H9 (cell line): Measurements from ENCODE around the gene RCSD1. TPM values are rescaled to one million over a fixed set of nuclear protein-coding genes. Genes with fewer than 3 reads are reported as not detected.

ENCODE experiments used
- DNase-seq: peaks from one replicate; pipeline ENCODE4 v3.0.0-alpha.2; 2017
- H2AFZ ChIP-seq: one replicate; pipeline ENCODE4 v1.6.1; 2013; ENCODE audit warnings: mild to moderate bottlenecking, low read length, control low read depth, moderate library complexity
- H2AK5ac ChIP-seq: 2 replicates; pipeline ENCODE4 v1.6.1; 2013; ENCODE audit warnings: low read length, control low read depth, mixed read lengths; ENCODE audit not compliant: insufficient read length
- H2BK120ac ChIP-seq: one replicate; pipeline ENCODE4 v1.6.1; 2013; ENCODE audit warnings: low read depth, mild to moderate bottlenecking, low read length, control low read depth, inconsistent platforms; ENCODE audit not compliant: poor library complexity, severe bottlenecking
- H2BK12ac ChIP-seq: 2 replicates; pipeline ENCODE4 v1.6.1; 2013; ENCODE audit warnings: low read length, control low read depth, mixed read lengths, low read depth; ENCODE audit not compliant: insufficient read length
- H2BK15ac ChIP-seq: 2 replicates; pipeline ENCODE4 v1.6.1; 2013; ENCODE audit warnings: low read depth, low read length, control low read depth
- H2BK20ac ChIP-seq: one replicate; pipeline ENCODE4 v1.6.1; 2013; ENCODE audit warnings: low read depth, mild to moderate bottlenecking, low read length, control low read depth, inconsistent platforms; ENCODE audit not compliant: poor library complexity, severe bottlenecking
- H2BK5ac ChIP-seq: 2 replicates; pipeline ENCODE4 v1.6.1; 2013; ENCODE audit warnings: low read length, control low read depth, mixed read lengths; ENCODE audit not compliant: insufficient read length
- H3K14ac ChIP-seq: 2 replicates; pipeline ENCODE4 v1.6.1; 2013; ENCODE audit warnings: low read length, control low read depth; ENCODE audit not compliant: insufficient read depth
- H3K18ac ChIP-seq: 2 replicates; pipeline ENCODE4 v1.6.1; 2013; ENCODE audit warnings: low read depth, mild to moderate bottlenecking, mixed read lengths, low read length, control low read depth; ENCODE audit not compliant: insufficient read length
- H3K23ac ChIP-seq: 2 replicates; pipeline ENCODE4 v1.6.1; 2013; ENCODE audit warnings: low read length, control low read depth, mixed read lengths, low read depth; ENCODE audit not compliant: insufficient read length
- H3K23me2 ChIP-seq: 2 replicates; pipeline ENCODE4 v1.6.1; 2013; ENCODE audit warnings: low read depth, mild to moderate bottlenecking, mixed read lengths, low read length, control low read depth; ENCODE audit not compliant: insufficient read length, poor library complexity, severe bottlenecking
- H3K27ac ChIP-seq: 2 replicates; pipeline ENCODE4 v1.5.1; 2013; ENCODE audit warnings: low read length, control low read depth, mixed read lengths, low read depth; ENCODE audit not compliant: insufficient read length
- H3K27me3 ChIP-seq: 2 replicates; pipeline ENCODE4 v1.6.1; 2013; ENCODE audit warnings: low read length, control low read depth, inconsistent platforms; ENCODE audit not compliant: insufficient read depth
- H3K4ac ChIP-seq: 2 replicates; pipeline ENCODE4 v1.6.1; 2013; ENCODE audit warnings: low read depth, mild to moderate bottlenecking, control low read depth, inconsistent platforms, low read length, moderate library complexity
- H3K4me1 ChIP-seq: 2 replicates; pipeline ENCODE4 v1.6.1; 2013; ENCODE audit warnings: low read length, control low read depth, inconsistent platforms; ENCODE audit not compliant: insufficient read depth
- H3K4me2 ChIP-seq: 2 replicates; pipeline ENCODE4 v1.6.1; 2013; ENCODE audit warnings: low read length, control low read depth, mixed read lengths; ENCODE audit not compliant: insufficient read length, insufficient read depth
- H3K56ac ChIP-seq: 2 replicates; pipeline ENCODE4 v1.6.1; 2013; ENCODE audit warnings: low read depth, mild to moderate bottlenecking, mixed read lengths, low read length, control low read depth; ENCODE audit not compliant: insufficient read length
- H3K79me1 ChIP-seq: 2 replicates; pipeline ENCODE4 v1.6.1; 2013; ENCODE audit warnings: low read depth, mild to moderate bottlenecking, moderate library complexity, low read length, control low read depth, inconsistent platforms; ENCODE audit not compliant: insufficient read depth, poor library complexity, severe bottlenecking
- H3K79me2 ChIP-seq: 2 replicates; pipeline ENCODE4 v1.6.1; 2013; ENCODE audit warnings: low read length, control low read depth, inconsistent platforms; ENCODE audit not compliant: insufficient read depth
- H3K9ac ChIP-seq: 2 replicates; pipeline ENCODE4 v1.6.1; 2013; ENCODE audit warnings: low read length, control low read depth, mixed read lengths; ENCODE audit not compliant: insufficient read length; ENCODE audit errors: extremely low read depth
- H3K9me3 ChIP-seq: one replicate; pipeline ENCODE4 v1.6.1; 2013; ENCODE audit warnings: low read depth, low read length, inconsistent platforms; ENCODE audit not compliant: control insufficient read depth
- H3T11ph ChIP-seq: one replicate; pipeline ENCODE4 v1.6.1; 2013; ENCODE audit warnings: mild to moderate bottlenecking, low read length, control low read depth, inconsistent platforms
- H4K20me1 ChIP-seq: one replicate; pipeline ENCODE4 v1.6.1; 2013; ENCODE audit not compliant: control insufficient read depth, insufficient read length, insufficient read depth
- H4K5ac ChIP-seq: 2 replicates; pipeline ENCODE4 v1.6.1; 2013; ENCODE audit warnings: low read depth, mild to moderate bottlenecking, mixed read lengths, low read length, control low read depth; ENCODE audit not compliant: insufficient read length
- H4K8ac ChIP-seq: replicated peaks from 2 replicates; pipeline ENCODE4 v1.6.1; 2013; ENCODE audit warnings: low read length, control low read depth, mixed read lengths, low read depth; ENCODE audit not compliant: insufficient read length
- H4K91ac ChIP-seq: 2 replicates; pipeline ENCODE4 v1.6.1; 2013; ENCODE audit warnings: low read depth, mild to moderate bottlenecking, moderate library complexity, mixed read lengths, low read length, control low read depth; ENCODE audit not compliant: insufficient read length
- H3K27ac Mint-ChIP-seq, 3 experiments: 2 replicates in 2 of 3; 3 replicates in 1 of 3; pipeline ENCODE4 v1.8.0; 2020 to 2021; ENCODE audit warnings: mixed read lengths in 3 of 3, mild to moderate bottlenecking in 1 of 3, moderate library complexity in 1 of 3
- H3K27me3 Mint-ChIP-seq: 2 replicates; pipeline ENCODE4 v1.8.0; 2021; ENCODE audit warnings: low read depth, mild to moderate bottlenecking, moderate library complexity, mixed read lengths
- H3K36me3 Mint-ChIP-seq, 3 experiments: 2 replicates in 2 of 3; 3 replicates in 1 of 3; pipeline ENCODE4 v1.8.0; 2020 to 2021; ENCODE audit warnings: low read depth in 3 of 3, mixed read lengths in 3 of 3; ENCODE audit not compliant: insufficient read depth in 1 of 3
- H3K4me1 Mint-ChIP-seq, 2 experiments: 2 replicates each; pipeline ENCODE4 v1.8.0; 2020; ENCODE audit warnings: mixed read lengths in 2 of 2
- H3K4me3 Mint-ChIP-seq, 2 experiments: 2 replicates in 1 of 2; 3 replicates in 1 of 2; pipeline ENCODE4 v1.8.0; 2020 to 2021; ENCODE audit warnings: mild to moderate bottlenecking in 2 of 2, mixed read lengths in 2 of 2, moderate library complexity in 1 of 2
- H3K9me3 Mint-ChIP-seq, 2 experiments: 2 replicates in 1 of 2; 3 replicates in 1 of 2; pipeline ENCODE4 v1.8.0; 2020; ENCODE audit warnings: mild to moderate bottlenecking in 2 of 2, mixed read lengths in 2 of 2, moderate library complexity in 1 of 2
- WGBS: extraction: QIAGEN DNeasy Blood & Tissue Kit; methylation state at CpG from one replicate; pipeline ENCODE4 v1.1.7; 2013; ENCODE audit warnings: missing lambda C conversion rate, low lambda C conversion rate, mixed read lengths; ENCODE audit not compliant: insufficient read length; ENCODE audit errors: extremely low coverage; 5-methylcytosine and 5-hydroxymethylcytosine counted together
- total RNA-seq: library from RNA; stranded (reverse); gene quantifications from 2 replicates; pipeline ENCODE4 v1.2.1, GENCODE V29; 2021
- TF ChIP-seq, protein P1 (sequence below): fragments of 200-600 bp; sonication (generic); conservative IDR thresholded peaks from 3 replicates; pipeline ENCODE4 v1.8.0; 2021; ENCODE audit warnings: antibody characterized with exemption, mild to moderate bottlenecking

The RCSD1 gene
- total RNA-seq, 1 experiment from 2014 or later, result 0.13 TPM

DNA sequence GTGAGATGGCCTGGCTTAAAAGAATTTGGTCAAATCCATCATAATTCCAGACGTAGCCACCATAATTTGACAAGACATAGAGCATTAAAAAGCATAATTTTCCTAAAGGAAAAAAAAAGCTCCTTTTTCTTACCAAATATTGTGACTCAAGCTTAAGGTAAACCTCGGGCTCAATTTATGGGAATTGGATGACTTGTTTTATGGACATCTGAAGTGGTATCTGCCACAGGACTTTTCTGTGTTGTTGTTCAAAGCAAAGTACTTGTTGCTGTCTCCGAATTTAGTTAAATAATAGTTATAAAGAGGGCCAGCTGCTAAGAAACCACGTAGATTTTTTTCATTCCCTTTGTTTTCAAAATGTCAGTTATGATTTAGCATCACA is 92.8 kb downstream of the RCSD1 start:
- Mint-ChIP-seq H3K27me3 (peaks cover 2% of the 10 kb centered on the region; the same call in 1 of the 2 replicates), H3K36me3 (peaks cover 4 to 7% (median 6%) of the 10 kb centered on the region in 3 experiments; a peak in 4 of 7 replicates), H3K4me3 (peak overlapping the region; percentile 89 to 95), H3K9me3 (no peaks in the 10 kb centered on the region), H3K27ac (no peak overlapping the region), H3K4me1 (peaks cover 52 to 53% of the 10 kb centered on the region in 2 experiments)
- H3K14ac ChIP-seq, result no peak overlapping the region
- peak overlapping the region; percentile 82 for H3K9ac ChIP-seq
- no peak overlapping the region for H4K5ac ChIP-seq
- no peaks in the 10 kb centered on the region for H3K27me3 ChIP-seq
- no peak overlapping the region for H2BK12ac ChIP-seq
- H4K20me1 ChIP-seq, result no peaks in the 10 kb centered on the region
- no peak overlapping the region for H3K4ac ChIP-seq
- H2BK120ac ChIP-seq, result no peak overlapping the region
- TF ChIP-seq, protein P1, sequence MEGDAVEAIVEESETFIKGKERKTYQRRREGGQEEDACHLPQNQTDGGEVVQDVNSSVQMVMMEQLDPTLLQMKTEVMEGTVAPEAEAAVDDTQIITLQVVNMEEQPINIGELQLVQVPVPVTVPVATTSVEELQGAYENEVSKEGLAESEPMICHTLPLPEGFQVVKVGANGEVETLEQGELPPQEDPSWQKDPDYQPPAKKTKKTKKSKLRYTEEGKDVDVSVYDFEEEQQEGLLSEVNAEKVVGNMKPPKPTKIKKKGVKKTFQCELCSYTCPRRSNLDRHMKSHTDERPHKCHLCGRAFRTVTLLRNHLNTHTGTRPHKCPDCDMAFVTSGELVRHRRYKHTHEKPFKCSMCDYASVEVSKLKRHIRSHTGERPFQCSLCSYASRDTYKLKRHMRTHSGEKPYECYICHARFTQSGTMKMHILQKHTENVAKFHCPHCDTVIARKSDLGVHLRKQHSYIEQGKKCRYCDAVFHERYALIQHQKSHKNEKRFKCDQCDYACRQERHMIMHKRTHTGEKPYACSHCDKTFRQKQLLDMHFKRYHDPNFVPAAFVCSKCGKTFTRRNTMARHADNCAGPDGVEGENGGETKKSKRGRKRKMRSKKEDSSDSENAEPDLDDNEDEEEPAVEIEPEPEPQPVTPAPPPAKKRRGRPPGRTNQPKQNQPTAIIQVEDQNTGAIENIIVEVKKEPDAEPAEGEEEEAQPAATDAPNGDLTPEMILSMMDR, result no peak
- H3K27ac ChIP-seq, result no peak overlapping the region
- H3K79me2 ChIP-seq, result peaks cover 15% of the 10 kb centered on the region; the same call in 1 of the 2 replicates
- DNase-seq, result no peak
- no CpG with 5 or more reads among the region's 4 CpGs for WGBS
- no peak overlapping the region for H3K18ac ChIP-seq
- no peak overlapping the region for H2BK15ac ChIP-seq
- H3K23me2 ChIP-seq, result peaks cover 7% of the 10 kb centered on the region
- H3K79me1 ChIP-seq, result peaks cover 3% of the 10 kb centered on the region
- no peaks in the 10 kb centered on the region for H3K9me3 ChIP-seq
- H3K23ac ChIP-seq, result no peak overlapping the region
- peaks cover 11% of the 10 kb centered on the region for H3K4me1 ChIP-seq
- H4K8ac ChIP-seq, result no peak overlapping the region
- peak overlapping the region; percentile 81 for H3K4me2 ChIP-seq
- no peak overlapping the region for H2AFZ ChIP-seq
- H2BK20ac ChIP-seq, result no peak overlapping the region
- H3T11ph ChIP-seq, result no peak overlapping the region
- no peak overlapping the region for H2AK5ac ChIP-seq
- H2BK5ac ChIP-seq, result no peak overlapping the region
- H4K91ac ChIP-seq, result no peak overlapping the region
- H3K56ac ChIP-seq, result no peak overlapping the region
